Liver (tissue), 9 donors: ENCODE measurements around the gene ST14. TPM values are rescaled to one million over a fixed set of nuclear protein-coding genes. Genes with fewer than 3 reads are reported as not detected.

Experiments
- DNase-seq: peaks from one replicate; pipeline ENCODE4 v3.0.0-alpha.2; 2017; ENCODE audit warnings: low spot score
- H3K27ac ChIP-seq, 2 donors: one replicate each; pipeline ENCODE4 v1.7.0; 2013; ENCODE audit warnings: inconsistent platforms in 2 of 2, low read length in 2 of 2, control low read depth in 1 of 2, low read depth in 1 of 2, mild to moderate bottlenecking in 1 of 2
- H3K27me3 ChIP-seq, 4 donors: one replicate each; pipeline versions ENCODE4 v1.6.1 to v1.7.0; 2013; ENCODE audit warnings: low read length in 3 of 4, inconsistent platforms in 1 of 4, mild to moderate bottlenecking in 1 of 4, moderate library complexity in 1 of 4; ENCODE audit not compliant: control insufficient read depth in 4 of 4, insufficient read depth in 4 of 4
- H3K36me3 ChIP-seq, 4 donors: one replicate each; pipeline versions ENCODE4 v1.6.1 to v1.7.0; 2013; ENCODE audit warnings: low read length in 3 of 4, mild to moderate bottlenecking in 3 of 4, low read depth in 1 of 4, moderate library complexity in 1 of 4; ENCODE audit not compliant: control insufficient read depth in 4 of 4, insufficient read depth in 3 of 4
- H3K4me1 ChIP-seq, 4 donors: one replicate each; pipeline versions ENCODE4 v1.6.1 to v1.7.0; 2013; ENCODE audit warnings: low read length in 3 of 4, mild to moderate bottlenecking in 3 of 4, moderate library complexity in 1 of 4; ENCODE audit not compliant: control insufficient read depth in 4 of 4, insufficient read depth in 4 of 4
- H3K4me3 ChIP-seq, 3 donors: one replicate each; pipeline versions ENCODE4 v1.6.1 to v1.7.0; 2013; ENCODE audit warnings: low read length in 3 of 3, control low read depth in 1 of 3, low read depth in 1 of 3, mild to moderate bottlenecking in 1 of 3
- H3K9ac ChIP-seq, 2 donors: one replicate each; pipeline ENCODE4 v1.7.0; 2013; ENCODE audit warnings: low read length in 2 of 2, mild to moderate bottlenecking in 2 of 2, moderate library complexity in 2 of 2, control low read depth in 1 of 2, low read depth in 1 of 2
- H3K9me3 ChIP-seq, 4 donors: one replicate each; pipeline versions ENCODE4 v1.6.1 to v1.7.0; 2013; ENCODE audit warnings: low read length in 3 of 4; ENCODE audit not compliant: control insufficient read depth in 4 of 4
- EGR1 ChIP-seq, 2 donors: IDR thresholded peaks; 2 replicates each; pipeline ENCODE4 v1.6.1; 2016 to 2018; ENCODE audit warnings: antibody characterized with exemption in 2 of 2, low read depth in 2 of 2
- FOXA1 ChIP-seq: IDR thresholded peaks from 2 replicates; pipeline ENCODE4 v1.6.1; 2016; ENCODE audit warnings: antibody characterized with exemption
- FOXA2 ChIP-seq: IDR thresholded peaks from 2 replicates; pipeline ENCODE4 v1.6.1; 2016; ENCODE audit warnings: antibody characterized with exemption
- GABPA ChIP-seq, 2 donors: IDR thresholded peaks in 1 of 2; conservative IDR thresholded peaks in 1 of 2; 2 replicates each; pipeline ENCODE4 v1.6.1; 2016; ENCODE audit warnings: antibody characterized with exemption in 2 of 2, mild to moderate bottlenecking in 1 of 2, moderate library complexity in 1 of 2
- HNF4A ChIP-seq, 2 donors: conservative IDR thresholded peaks; 2 replicates each; pipeline ENCODE4 v1.6.1; 2016; ENCODE audit warnings: antibody characterized with exemption in 2 of 2, mild to moderate bottlenecking in 2 of 2
- HNF4G ChIP-seq: IDR thresholded peaks from 2 replicates; pipeline ENCODE4 v1.6.1; 2016; ENCODE audit warnings: antibody characterized with exemption
- JUND ChIP-seq, 2 donors: IDR thresholded peaks; 2 replicates each; pipeline ENCODE4 v1.6.1; 2016; ENCODE audit warnings: antibody characterized with exemption in 2 of 2
- NR2F2 ChIP-seq: IDR thresholded peaks from 2 replicates; pipeline ENCODE4 v1.6.1; 2016; ENCODE audit warnings: antibody characterized with exemption
- RAD21 ChIP-seq, 2 donors: IDR thresholded peaks; 2 replicates each; pipeline ENCODE4 v1.6.1; 2016; ENCODE audit warnings: antibody characterized with exemption in 2 of 2, mild to moderate bottlenecking in 2 of 2
- RXRA ChIP-seq, 2 donors: IDR thresholded peaks; 2 replicates each; pipeline ENCODE4 v1.6.1; 2017 to 2018; ENCODE audit warnings: antibody characterized with exemption in 2 of 2, mild to moderate bottlenecking in 1 of 2
- SP1 ChIP-seq: IDR thresholded peaks from 2 replicates; pipeline ENCODE4 v1.6.1; 2018; ENCODE audit warnings: antibody characterized with exemption, mild to moderate bottlenecking
- TAF1 ChIP-seq: conservative IDR thresholded peaks from 2 replicates; pipeline ENCODE4 v1.6.1; 2016; ENCODE audit warnings: antibody characterized with exemption, mild to moderate bottlenecking
- YY1 ChIP-seq: IDR thresholded peaks from 2 replicates; pipeline ENCODE4 v1.6.1; 2016; ENCODE audit warnings: antibody characterized with exemption, mild to moderate bottlenecking
- WGBS: extraction: QIAGEN DNeasy Blood & Tissue Kit; methylation state at CpG from one replicate; pipeline ENCODE4 v1.1.7; 2013; 5-methylcytosine and 5-hydroxymethylcytosine counted together
- polyA plus RNA-seq, 2 donors: library from polyadenylated mRNA; stranded (reverse) in 1 of 2; unstranded in 1 of 2; fragments of 200-250 nt in 1 of 2; fragments of >200 nt in 1 of 2; fragmentation: Nextera tagmentation in 1 of 2; extraction: Ambion mirVana in 1 of 2; gene quantifications; one replicate each; pipeline versions ENCODE4 v1.2.1 to v1.2.3, GENCODE V29; 2013 to 2015
- total RNA-seq, 2 donors: library from RNA; depleted of rRNA; stranded (reverse); fragments of >200 nt; gene quantifications; one replicate each; pipeline ENCODE4 v1.2.3, GENCODE V29; 2014
- TF ChIP-seq, protein P1 (sequence below): fragments of 150-350 bp; IDR thresholded peaks from 2 replicates; pipeline ENCODE4 v1.5.1; 2017; ENCODE audit warnings: improper control_type of control experiment, low read depth, low read length; ENCODE audit not compliant: missing input control
- TF ChIP-seq, protein P2 (sequence below): IDR thresholded peaks from 2 replicates; pipeline ENCODE4 v1.6.1; 2016; ENCODE audit warnings: antibody characterized with exemption
- TF ChIP-seq, protein P3 (sequence below): IDR thresholded peaks from 2 replicates; pipeline ENCODE4 v1.6.1; 2016; ENCODE audit warnings: antibody characterized with exemption, mild to moderate bottlenecking
- TF ChIP-seq, protein P4 (sequence below): IDR thresholded peaks from 2 replicates; pipeline ENCODE4 v1.6.1; 2016; ENCODE audit warnings: antibody characterized with exemption
- TF ChIP-seq, protein P5 (sequence below): IDR thresholded peaks from 2 replicates; pipeline ENCODE4 v1.6.1; 2016; ENCODE audit warnings: antibody characterized with exemption
- donor health status: healthy.
- donor health status: healthy.
- donor health status: healthy.
- donor health status: healthy.
- donor health status: healthy.

The ST14 gene
- total and polyA plus RNA-seq, 4 donors, result 2.8 to 5.9 (median 4.5) TPM

DNA sequence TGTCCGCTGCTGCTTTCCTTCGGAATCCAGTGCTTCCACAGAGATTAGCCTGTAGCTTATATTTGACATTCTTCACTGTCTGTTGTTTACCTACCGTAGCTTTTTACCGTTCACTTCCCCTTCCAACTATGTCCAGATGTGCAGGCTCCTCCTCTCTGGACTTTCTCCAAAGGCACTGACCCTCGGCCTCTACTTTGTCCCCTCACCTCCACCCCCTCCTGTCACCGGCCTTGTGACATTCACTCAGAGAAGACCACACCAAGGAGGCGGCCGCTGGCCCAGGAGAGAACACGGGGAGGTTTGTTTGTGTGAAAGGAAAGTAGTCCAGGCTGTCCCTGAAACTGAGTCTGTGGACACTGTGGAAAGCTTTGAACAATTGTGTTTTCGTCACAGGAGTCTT is 15.4 kb upstream of the ST14 start:
- Histone ChIP-seq H3K36me3 (peaks cover 3 to 14% (median 9%) of the 10 kb centered on the region in 4 donors), H3K9me3 (no peaks in the 10 kb centered on the region), H3K9ac (no peak overlapping the region), H3K27me3 (no peaks in the 10 kb centered on the region), H3K27ac (peak overlapping the region; percentile 79 to 82), H3K4me3 (no peak overlapping the region), H3K4me1 (peaks cover 8 to 59% (median 51%) of the 10 kb centered on the region in 4 donors)
- peak; percentile 65 for DNase-seq
- WGBS, result 29% methylated on average over 10 of the region's 10 CpGs
- no peak for TF ChIP-seq TAF1
- peak; percentile 95 to 96 for TF ChIP-seq HNF4A (conservative IDR thresholded peaks at IDR 0.05)
- peak in 1 of 2 donors; percentile 72 for TF ChIP-seq JUND (IDR thresholded peaks at IDR 0.05)
- peak; percentile 83 for TF ChIP-seq HNF4G
- peak; percentile 67 for TF ChIP-seq YY1
- TF ChIP-seq, protein P1, sequence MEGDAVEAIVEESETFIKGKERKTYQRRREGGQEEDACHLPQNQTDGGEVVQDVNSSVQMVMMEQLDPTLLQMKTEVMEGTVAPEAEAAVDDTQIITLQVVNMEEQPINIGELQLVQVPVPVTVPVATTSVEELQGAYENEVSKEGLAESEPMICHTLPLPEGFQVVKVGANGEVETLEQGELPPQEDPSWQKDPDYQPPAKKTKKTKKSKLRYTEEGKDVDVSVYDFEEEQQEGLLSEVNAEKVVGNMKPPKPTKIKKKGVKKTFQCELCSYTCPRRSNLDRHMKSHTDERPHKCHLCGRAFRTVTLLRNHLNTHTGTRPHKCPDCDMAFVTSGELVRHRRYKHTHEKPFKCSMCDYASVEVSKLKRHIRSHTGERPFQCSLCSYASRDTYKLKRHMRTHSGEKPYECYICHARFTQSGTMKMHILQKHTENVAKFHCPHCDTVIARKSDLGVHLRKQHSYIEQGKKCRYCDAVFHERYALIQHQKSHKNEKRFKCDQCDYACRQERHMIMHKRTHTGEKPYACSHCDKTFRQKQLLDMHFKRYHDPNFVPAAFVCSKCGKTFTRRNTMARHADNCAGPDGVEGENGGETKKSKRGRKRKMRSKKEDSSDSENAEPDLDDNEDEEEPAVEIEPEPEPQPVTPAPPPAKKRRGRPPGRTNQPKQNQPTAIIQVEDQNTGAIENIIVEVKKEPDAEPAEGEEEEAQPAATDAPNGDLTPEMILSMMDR, result no peak
- TF ChIP-seq RAD21 (IDR thresholded peaks at IDR 0.05), result peak in 1 of 2 donors; percentile 29
- TF ChIP-seq, protein P2, sequence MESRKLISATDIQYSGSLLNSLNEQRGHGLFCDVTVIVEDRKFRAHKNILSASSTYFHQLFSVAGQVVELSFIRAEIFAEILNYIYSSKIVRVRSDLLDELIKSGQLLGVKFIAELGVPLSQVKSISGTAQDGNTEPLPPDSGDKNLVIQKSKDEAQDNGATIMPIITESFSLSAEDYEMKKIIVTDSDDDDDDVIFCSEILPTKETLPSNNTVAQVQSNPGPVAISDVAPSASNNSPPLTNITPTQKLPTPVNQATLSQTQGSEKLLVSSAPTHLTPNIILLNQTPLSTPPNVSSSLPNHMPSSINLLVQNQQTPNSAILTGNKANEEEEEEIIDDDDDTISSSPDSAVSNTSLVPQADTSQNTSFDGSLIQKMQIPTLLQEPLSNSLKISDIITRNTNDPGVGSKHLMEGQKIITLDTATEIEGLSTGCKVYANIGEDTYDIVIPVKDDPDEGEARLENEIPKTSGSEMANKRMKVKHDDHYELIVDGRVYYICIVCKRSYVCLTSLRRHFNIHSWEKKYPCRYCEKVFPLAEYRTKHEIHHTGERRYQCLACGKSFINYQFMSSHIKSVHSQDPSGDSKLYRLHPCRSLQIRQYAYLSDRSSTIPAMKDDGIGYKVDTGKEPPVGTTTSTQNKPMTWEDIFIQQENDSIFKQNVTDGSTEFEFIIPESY, result peak; percentile 36
- no peak for TF ChIP-seq GABPA (IDR thresholded peaks at IDR 0.05 in 1 of 2, conservative IDR thresholded peaks at IDR 0.05 in 1 of 2)
- peak; percentile 79 for TF ChIP-seq FOXA1
- TF ChIP-seq, protein P3, sequence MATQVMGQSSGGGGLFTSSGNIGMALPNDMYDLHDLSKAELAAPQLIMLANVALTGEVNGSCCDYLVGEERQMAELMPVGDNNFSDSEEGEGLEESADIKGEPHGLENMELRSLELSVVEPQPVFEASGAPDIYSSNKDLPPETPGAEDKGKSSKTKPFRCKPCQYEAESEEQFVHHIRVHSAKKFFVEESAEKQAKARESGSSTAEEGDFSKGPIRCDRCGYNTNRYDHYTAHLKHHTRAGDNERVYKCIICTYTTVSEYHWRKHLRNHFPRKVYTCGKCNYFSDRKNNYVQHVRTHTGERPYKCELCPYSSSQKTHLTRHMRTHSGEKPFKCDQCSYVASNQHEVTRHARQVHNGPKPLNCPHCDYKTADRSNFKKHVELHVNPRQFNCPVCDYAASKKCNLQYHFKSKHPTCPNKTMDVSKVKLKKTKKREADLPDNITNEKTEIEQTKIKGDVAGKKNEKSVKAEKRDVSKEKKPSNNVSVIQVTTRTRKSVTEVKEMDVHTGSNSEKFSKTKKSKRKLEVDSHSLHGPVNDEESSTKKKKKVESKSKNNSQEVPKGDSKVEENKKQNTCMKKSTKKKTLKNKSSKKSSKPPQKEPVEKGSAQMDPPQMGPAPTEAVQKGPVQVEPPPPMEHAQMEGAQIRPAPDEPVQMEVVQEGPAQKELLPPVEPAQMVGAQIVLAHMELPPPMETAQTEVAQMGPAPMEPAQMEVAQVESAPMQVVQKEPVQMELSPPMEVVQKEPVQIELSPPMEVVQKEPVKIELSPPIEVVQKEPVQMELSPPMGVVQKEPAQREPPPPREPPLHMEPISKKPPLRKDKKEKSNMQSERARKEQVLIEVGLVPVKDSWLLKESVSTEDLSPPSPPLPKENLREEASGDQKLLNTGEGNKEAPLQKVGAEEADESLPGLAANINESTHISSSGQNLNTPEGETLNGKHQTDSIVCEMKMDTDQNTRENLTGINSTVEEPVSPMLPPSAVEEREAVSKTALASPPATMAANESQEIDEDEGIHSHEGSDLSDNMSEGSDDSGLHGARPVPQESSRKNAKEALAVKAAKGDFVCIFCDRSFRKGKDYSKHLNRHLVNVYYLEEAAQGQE, result no peak
- peak; percentile 73 for TF ChIP-seq NR2F2
- peak; percentile 85 for TF ChIP-seq FOXA2
- TF ChIP-seq EGR1 (IDR thresholded peaks at IDR 0.05; ENCODE audit: low read depth in 2 of 2), result peak; percentile 63 to 74
- TF ChIP-seq SP1, result peak; percentile 88
- TF ChIP-seq, protein P4, sequence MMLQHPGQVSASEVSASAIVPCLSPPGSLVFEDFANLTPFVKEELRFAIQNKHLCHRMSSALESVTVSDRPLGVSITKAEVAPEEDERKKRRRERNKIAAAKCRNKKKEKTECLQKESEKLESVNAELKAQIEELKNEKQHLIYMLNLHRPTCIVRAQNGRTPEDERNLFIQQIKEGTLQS, result no peak
- TF ChIP-seq, protein P5, sequence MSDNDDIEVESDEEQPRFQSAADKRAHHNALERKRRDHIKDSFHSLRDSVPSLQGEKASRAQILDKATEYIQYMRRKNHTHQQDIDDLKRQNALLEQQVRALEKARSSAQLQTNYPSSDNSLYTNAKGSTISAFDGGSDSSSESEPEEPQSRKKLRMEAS, result peak; percentile 90
- peak; percentile 86 to 89 for TF ChIP-seq RXRA (IDR thresholded peaks at IDR 0.05)
